WERI-Rb-1 (cell line): Measurements from ENCODE around the gene KCNS3.

Experiments used
- DNase-seq: peaks from one replicate; pipeline ENCODE4 v3.0.0-alpha.2; 2020
- H3K27ac ChIP-seq: fragments of 250-450 bp; sonication (Bioruptor Pico); 2 replicates; pipeline ENCODE4 v1.5.1; 2020; ENCODE audit warnings: mild to moderate bottlenecking, moderate library complexity
- H3K27me3 ChIP-seq: fragments of 250-450 bp; sonication (Bioruptor Pico); 2 replicates; pipeline ENCODE4 v1.5.1; 2021; ENCODE audit warnings: mild to moderate bottlenecking, low read depth, moderate library complexity; ENCODE audit not compliant: insufficient read depth, severe bottlenecking
- H3K36me3 ChIP-seq: fragments of 250-450 bp; sonication (Bioruptor Pico); 2 replicates; pipeline ENCODE4 v1.5.1; 2020; ENCODE audit warnings: mild to moderate bottlenecking, moderate library complexity
- H3K4me3 ChIP-seq: 2 replicates; pipeline ENCODE4 v1.5.1; 2011; ENCODE audit warnings: low read depth, mild to moderate bottlenecking, control low read depth, low read length
- H3K9me3 ChIP-seq: fragments of 250-450 bp; sonication (Bioruptor Pico); 2 replicates; pipeline ENCODE4 v1.5.1; 2021; ENCODE audit warnings: mild to moderate bottlenecking, moderate library complexity; ENCODE audit not compliant: severe bottlenecking
- CTCF ChIP-seq: IDR thresholded peaks from 2 replicates; pipeline ENCODE4 v1.5.1; 2011; ENCODE audit warnings: low read depth, mild to moderate bottlenecking, control low read depth, inconsistent platforms, low read length

Gene KCNS3

DNA sequence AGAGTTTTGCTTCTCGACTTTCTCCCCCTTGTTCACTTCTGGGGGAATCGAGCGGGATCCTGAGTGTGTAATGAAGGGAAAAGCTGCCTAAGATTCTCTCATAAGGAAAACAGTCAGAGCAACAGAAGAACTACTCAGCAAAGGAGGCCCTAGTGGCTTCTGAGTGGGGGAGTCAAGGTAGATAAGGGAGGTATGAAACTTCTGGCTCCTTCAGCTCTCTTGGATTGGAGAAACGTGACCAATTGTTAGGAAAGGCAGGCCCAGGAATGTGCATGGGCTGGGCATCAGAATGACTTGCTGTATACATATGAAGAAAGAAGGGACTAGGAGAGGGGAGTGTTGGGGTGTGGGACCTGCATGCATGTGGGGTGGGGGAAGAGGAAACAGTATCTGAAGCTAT lies 73.1 kb downstream of the KCNS3 start:
- H3K27me3 ChIP-seq, result no peaks in the 10 kb centered on the region
- TF ChIP-seq CTCF, result no peak
- no peak overlapping the region for H3K4me3 ChIP-seq
- no peak for DNase-seq
- no peaks in the 10 kb centered on the region for H3K36me3 ChIP-seq
- no peak overlapping the region for H3K27ac ChIP-seq
- H3K9me3 ChIP-seq, result no peaks in the 10 kb centered on the region

- Histone ChIP-seq H3K27ac (no peak overlapping the region), H3K36me3 (no peaks in the 10 kb centered on the region), H3K4me3 (no peak overlapping the region), H3K27me3 (no peaks in the 10 kb centered on the region), H3K9me3 (no peaks in the 10 kb centered on the region)
- no peak for TF ChIP-seq CTCF
- no peak for DNase-seq
Measured at GRCh38 chr2:17958466-17959092, 80.1 kb downstream of the KCNS3 start.

DNA sequence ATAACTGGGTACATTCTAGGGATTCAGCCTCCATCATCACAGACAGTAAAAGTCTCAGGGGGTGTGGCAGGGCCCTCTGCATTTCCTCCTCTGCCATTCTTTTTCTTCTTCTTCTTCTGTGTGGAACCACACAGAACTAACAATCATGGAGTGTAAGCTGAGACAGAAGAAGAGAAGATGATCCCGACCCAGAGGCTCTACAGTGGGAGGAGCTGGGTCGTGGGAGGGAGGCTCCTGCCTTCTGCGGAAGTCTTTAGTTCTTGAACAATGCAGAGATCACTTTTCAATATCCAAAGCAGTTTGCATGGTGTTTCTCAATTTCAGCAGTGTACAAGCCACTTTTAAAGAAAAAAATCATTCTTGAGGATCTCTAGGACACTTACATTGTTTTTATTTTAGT lies 80.9 kb downstream of the KCNS3 start:
- no peak for TF ChIP-seq CTCF
- Histone ChIP-seq H3K36me3 (no peaks in the 10 kb centered on the region), H3K27me3 (no peaks in the 10 kb centered on the region), H3K9me3 (no peaks in the 10 kb centered on the region), H3K4me3 (no peak overlapping the region), H3K27ac (no peak overlapping the region)
- no peak for DNase-seq

DNA sequence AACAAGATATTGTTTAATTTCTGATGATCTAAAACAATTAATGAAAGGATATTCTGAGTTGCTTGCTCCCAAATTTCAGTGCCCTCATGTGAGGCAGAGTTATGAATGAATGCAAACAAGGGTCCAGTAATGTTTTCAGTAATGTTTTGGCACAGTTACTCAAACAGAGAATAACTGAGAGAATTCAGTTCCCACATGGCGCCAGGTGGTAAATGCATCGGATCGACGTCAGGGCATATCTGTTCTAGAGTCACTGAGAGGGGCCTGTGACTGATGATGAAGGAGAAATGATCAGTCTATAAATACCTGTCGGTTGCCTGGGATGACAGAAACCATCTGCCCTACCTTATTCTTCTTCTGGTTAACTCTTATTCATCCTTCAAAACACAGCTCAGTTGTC lies 81.4 kb downstream of the KCNS3 start:
- H3K27me3 ChIP-seq, result no peaks in the 10 kb centered on the region
- H3K36me3 ChIP-seq, result no peaks in the 10 kb centered on the region
- no peaks in the 10 kb centered on the region for H3K9me3 ChIP-seq
- no peak overlapping the region for H3K4me3 ChIP-seq
- DNase-seq, result no peak
- H3K27ac ChIP-seq, result no peak overlapping the region
- TF ChIP-seq CTCF, result no peak

- no peak for DNase-seq
- TF ChIP-seq CTCF, result no peak
- H3K9me3 ChIP-seq, result no peaks in the 10 kb centered on the region
Measured at GRCh38 chr2:17960925-17961324, 82.5 kb downstream of the KCNS3 start.

GRCh38 chr2:17961789-17962188 lies 83.3 kb downstream of the KCNS3 start:
- TF ChIP-seq CTCF, result no peak
- Histone ChIP-seq H3K27me3 (no peaks in the 10 kb centered on the region), H3K36me3 (no peaks in the 10 kb centered on the region), H3K27ac (no peak overlapping the region), H3K9me3 (no peaks in the 10 kb centered on the region), H3K4me3 (no peak overlapping the region)
- no peak for DNase-seq

More at GRCh38 chr2:17960925-17961324, 82.5 kb downstream of the KCNS3 start:
- Histone ChIP-seq H3K27ac (no peak overlapping the region), H3K27me3 (no peaks in the 10 kb centered on the region), H3K4me3 (no peak overlapping the region), H3K36me3 (no peaks in the 10 kb centered on the region)
